ENCODE data around the gene OR52B2. TPM values are rescaled to one million over a fixed set of nuclear protein-coding genes. Genes with fewer than 3 reads are reported as not detected.
"Not testable (repeated sequence)": the region's sequence is repeated elsewhere in the genome, so short reads cannot be mapped to it uniquely, and the experiment has no call there.

Gene OR52B2
- total RNA-seq, 1 donor from 2014 or later, result not detected

GRCh38 chr11:6151117-6151516 lies 19.0 kb downstream of the OR52B2 start:
- no peak for DNase-seq

DNA sequence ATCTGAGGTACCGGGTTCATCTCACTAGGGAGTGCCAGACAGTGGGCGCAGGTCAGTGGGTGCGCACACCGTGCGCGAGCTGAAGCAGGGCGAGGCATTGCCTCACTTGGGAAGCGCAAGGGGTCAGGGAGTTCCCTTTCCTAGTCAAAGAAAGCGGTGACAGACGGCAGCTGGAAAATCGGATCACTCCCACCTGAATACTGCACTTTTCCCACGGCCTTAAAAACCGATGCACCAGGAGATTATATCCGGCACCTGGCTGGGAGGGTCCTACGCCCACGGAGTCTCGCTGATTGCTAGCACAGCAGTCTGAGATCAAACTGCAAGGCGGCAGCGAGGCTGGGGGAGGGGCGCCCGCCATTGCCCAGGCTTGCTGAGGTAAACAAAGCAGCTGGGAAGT lies 26.4 kb downstream of the OR52B2 start:
- not testable (repeated sequence) for DNase-seq

DNA sequence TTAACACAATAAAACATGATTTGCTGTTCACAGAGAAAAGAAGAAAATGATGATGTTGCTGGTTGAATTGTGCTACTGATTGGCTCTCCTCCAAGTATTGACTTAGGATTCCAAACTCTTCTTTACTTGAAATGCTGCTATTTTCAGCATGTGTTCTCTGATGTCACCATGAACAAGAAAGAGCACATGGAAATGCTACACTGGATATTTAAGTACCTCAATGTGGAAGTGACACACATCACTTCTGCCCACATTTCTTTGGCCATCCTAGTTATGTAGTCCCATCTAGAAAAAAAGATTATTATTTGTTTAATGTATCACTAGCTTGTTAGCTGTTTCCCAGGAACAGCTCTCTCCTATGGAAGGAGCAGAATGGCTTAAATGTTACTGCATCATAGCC lies 27.2 kb downstream of the OR52B2 start:
- DNase-seq, result no peak

DNA sequence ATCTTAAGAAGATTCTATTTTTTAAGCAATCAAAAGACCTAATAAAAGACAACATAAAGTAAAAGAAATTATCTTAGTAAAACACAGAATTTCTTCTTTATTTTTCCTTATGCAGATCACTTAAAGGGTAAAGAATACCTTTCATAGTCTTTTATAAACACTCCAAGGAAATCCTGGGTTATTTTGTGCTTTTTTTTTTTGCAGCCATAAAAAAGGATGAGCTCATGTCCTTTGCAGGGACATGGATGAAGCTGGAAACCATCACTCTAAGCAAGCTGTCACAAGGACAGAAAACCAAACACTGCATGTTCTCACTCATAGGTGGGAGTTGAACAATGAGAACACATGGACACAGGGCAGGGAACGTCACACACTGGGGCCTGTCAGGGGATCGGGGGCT lies 34.2 kb downstream of the OR52B2 start:
- DNase-seq, result not testable (repeated sequence)

GRCh38 chr11:6132431-6132830 lies 37.7 kb downstream of the OR52B2 start:
- no peak for DNase-seq

- DNase-seq, result no peak
Measured at GRCh38 chr11:6129635-6130034, 40.5 kb downstream of the OR52B2 start.

DNA sequence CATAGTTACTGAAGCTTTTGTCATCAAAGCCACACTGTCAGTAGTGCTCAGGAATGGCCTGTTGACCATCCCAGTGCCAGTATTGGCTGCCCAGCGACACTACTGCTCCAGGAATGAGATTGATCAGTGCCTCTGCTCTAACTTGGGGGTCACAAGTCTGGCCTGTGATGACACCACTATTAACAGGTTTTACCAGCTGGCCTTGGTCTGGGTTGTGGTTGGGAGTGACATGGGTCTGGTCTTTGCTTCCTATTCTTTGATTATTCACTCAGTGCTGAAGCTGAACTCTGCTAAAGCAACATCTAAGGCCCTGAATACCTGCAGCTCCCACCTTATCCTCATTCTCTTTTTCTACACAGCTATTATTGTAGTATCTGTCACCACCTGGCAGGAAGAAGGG lies 41.1 kb downstream of the OR52B2 start:
- DNase-seq, result no peak

DNA sequence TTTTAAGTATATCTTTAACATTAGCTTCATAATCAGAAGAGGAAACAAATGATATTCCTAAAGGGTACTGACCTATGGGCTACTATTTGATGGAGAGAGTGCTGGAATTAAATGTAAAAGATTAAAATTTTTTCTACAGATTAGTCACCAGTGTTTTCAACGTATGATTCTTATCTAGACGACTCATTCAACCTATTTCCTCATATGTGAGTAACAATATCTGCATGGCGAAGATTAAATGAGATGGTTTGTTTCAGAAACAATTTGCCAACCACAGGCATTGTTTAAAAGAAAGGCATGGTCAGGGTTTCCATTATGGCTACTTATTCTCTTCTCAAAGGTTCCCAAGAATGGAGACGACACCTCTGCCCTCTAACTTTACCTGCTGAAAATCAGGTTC lies 42.2 kb downstream of the OR52B2 start:
- DNase-seq, result no peak

- DNase-seq, result no peak
Measured at GRCh38 chr11:6124245-6124644, 45.9 kb downstream of the OR52B2 start.

Other genes starting within 250 kb of the OR52B2 start
- gene OR56A3, start 228.1 kb downstream of the OR52B2 start, total RNA-seq, result not detected
- gene OR56A5, start 201.8 kb downstream of the OR52B2 start, total RNA-seq, result not detected
- gene OR52L1, start 183.3 kb downstream of the OR52B2 start, total RNA-seq, result not detected
- gene OR56A4, start 163.4 kb downstream of the OR52B2 start, total RNA-seq, result not detected
- gene OR56A1, start 139.6 kb downstream of the OR52B2 start, total RNA-seq, result under 0.01 TPM
- gene OR56B4, start 62.6 kb downstream of the OR52B2 start, total RNA-seq, result not detected
- not detected for gene OR52W1, start 28.9 kb upstream of the OR52B2 start, total RNA-seq
- not detected for gene C11orf42, start 35.2 kb upstream of the OR52B2 start, total RNA-seq
- gene FHIP1B, start 64.3 kb upstream of the OR52B2 start, total RNA-seq, result 19.3 TPM
- not detected for gene CNGA4, start 68.8 kb upstream of the OR52B2 start, total RNA-seq
- gene CCKBR, start 89.5 kb upstream of the OR52B2 start, total RNA-seq, result not detected
- gene CAVIN3, start 150.2 kb upstream of the OR52B2 start, total RNA-seq, result 74.2 TPM
- 24.2 TPM for gene SMPD1, start 220.1 kb upstream of the OR52B2 start, total RNA-seq
- 42.4 TPM for gene APBB1, start 248.8 kb upstream of the OR52B2 start, total RNA-seq

All from tongue (tissue), 2 donors.